ENCODE results near the gene CHCHD1. TPM values are rescaled to one million over a fixed set of nuclear protein-coding genes. Genes with fewer than 3 reads are reported as not detected.

The CHCHD1 gene
- total RNA-seq, 1 experiment from 2014 or later, result 19.5 TPM

GRCh38 chr10:73799899-73800559, 18.2 kb downstream of the CHCHD1 start:
- intact Hi-C loops (cut with micrococcal nuclease), result no loop called here
- no peak for DNase-seq (ENCODE audit: unreplicated experiment)
- Mint-ChIP-seq H3K4me1 (ENCODE audit: insufficient read depth, unreplicated experiment) (no peaks in the 10 kb centered on the region), H3K27ac (ENCODE audit: low read depth, unreplicated experiment) (no peak overlapping the region), H3K9me3 (ENCODE audit: unreplicated experiment) (no peaks in the 10 kb centered on the region), H3K36me3 (ENCODE audit: insufficient read depth, unreplicated experiment) (peaks cover 81% of the 10 kb centered on the region), H3K4me3 (ENCODE audit: unreplicated experiment) (no peak overlapping the region), H3K27me3 (ENCODE audit: insufficient read depth, unreplicated experiment) (no peaks in the 10 kb centered on the region)
- ChIA-PET CTCF (no interaction called here), POLR2A (interaction anchor here (0.7 to 3.4 kb wide), 5 partner anchors 12 to 199 kb away, joined by 3 to 11 read pairs (median 4); partner anchors contain the start of gene ZSWIM8)
- TF ChIP-seq, protein P1, sequence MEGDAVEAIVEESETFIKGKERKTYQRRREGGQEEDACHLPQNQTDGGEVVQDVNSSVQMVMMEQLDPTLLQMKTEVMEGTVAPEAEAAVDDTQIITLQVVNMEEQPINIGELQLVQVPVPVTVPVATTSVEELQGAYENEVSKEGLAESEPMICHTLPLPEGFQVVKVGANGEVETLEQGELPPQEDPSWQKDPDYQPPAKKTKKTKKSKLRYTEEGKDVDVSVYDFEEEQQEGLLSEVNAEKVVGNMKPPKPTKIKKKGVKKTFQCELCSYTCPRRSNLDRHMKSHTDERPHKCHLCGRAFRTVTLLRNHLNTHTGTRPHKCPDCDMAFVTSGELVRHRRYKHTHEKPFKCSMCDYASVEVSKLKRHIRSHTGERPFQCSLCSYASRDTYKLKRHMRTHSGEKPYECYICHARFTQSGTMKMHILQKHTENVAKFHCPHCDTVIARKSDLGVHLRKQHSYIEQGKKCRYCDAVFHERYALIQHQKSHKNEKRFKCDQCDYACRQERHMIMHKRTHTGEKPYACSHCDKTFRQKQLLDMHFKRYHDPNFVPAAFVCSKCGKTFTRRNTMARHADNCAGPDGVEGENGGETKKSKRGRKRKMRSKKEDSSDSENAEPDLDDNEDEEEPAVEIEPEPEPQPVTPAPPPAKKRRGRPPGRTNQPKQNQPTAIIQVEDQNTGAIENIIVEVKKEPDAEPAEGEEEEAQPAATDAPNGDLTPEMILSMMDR (IDR thresholded peaks at IDR 0.05; ENCODE audit: unreplicated experiment), result no peak
- no TSS peak for BruUV-seq (replicated peaks)

GRCh38 chr10:73800560-73801252, 18.9 kb downstream of the CHCHD1 start:
- Mint-ChIP-seq H3K27ac (ENCODE audit: low read depth, unreplicated experiment) (no peak overlapping the region), H3K36me3 (ENCODE audit: insufficient read depth, unreplicated experiment) (peaks cover 81% of the 10 kb centered on the region), H3K27me3 (ENCODE audit: insufficient read depth, unreplicated experiment) (no peaks in the 10 kb centered on the region), H3K4me3 (ENCODE audit: unreplicated experiment) (no peak overlapping the region), H3K9me3 (ENCODE audit: unreplicated experiment) (no peaks in the 10 kb centered on the region), H3K4me1 (ENCODE audit: insufficient read depth, unreplicated experiment) (no peaks in the 10 kb centered on the region)
- BruUV-seq (replicated peaks), result no TSS peak
- ChIA-PET POLR2A (interaction anchor here (0.7 to 3.4 kb wide), 4 partner anchors 15 to 198 kb away, joined by 3 to 11 read pairs (median 5); partner anchors contain the start of gene ZSWIM8), CTCF (no interaction called here)
- TF ChIP-seq, protein P1 (IDR thresholded peaks at IDR 0.05; ENCODE audit: unreplicated experiment), result no peak
- DNase-seq (ENCODE audit: unreplicated experiment), result no peak
- intact Hi-C loops (cut with micrococcal nuclease), result no loop called here

GRCh38 chr10:73801253-73801590, 19.4 kb downstream of the CHCHD1 start:
- ChIA-PET POLR2A (interaction anchor here (0.6 to 3.4 kb wide), 5 partner anchors 9 to 1347 kb away, joined by 3 to 11 read pairs (median 6); partner anchors contain the start of gene ZSWIM8), CTCF (no interaction called here)
- Mint-ChIP-seq H3K36me3 (ENCODE audit: insufficient read depth, unreplicated experiment) (peaks cover 81% of the 10 kb centered on the region), H3K27me3 (ENCODE audit: insufficient read depth, unreplicated experiment) (no peaks in the 10 kb centered on the region), H3K4me3 (ENCODE audit: unreplicated experiment) (no peak overlapping the region), H3K27ac (ENCODE audit: low read depth, unreplicated experiment) (no peak overlapping the region), H3K4me1 (ENCODE audit: insufficient read depth, unreplicated experiment) (peaks cover 2% of the 10 kb centered on the region), H3K9me3 (ENCODE audit: unreplicated experiment) (no peaks in the 10 kb centered on the region)
- intact Hi-C loops (cut with micrococcal nuclease), result no loop called here
- DNase-seq (ENCODE audit: unreplicated experiment), result no peak
- BruUV-seq (replicated peaks), result TSS peak; percentile 21
- TF ChIP-seq, protein P1 (IDR thresholded peaks at IDR 0.05; ENCODE audit: unreplicated experiment), result no peak

DNA sequence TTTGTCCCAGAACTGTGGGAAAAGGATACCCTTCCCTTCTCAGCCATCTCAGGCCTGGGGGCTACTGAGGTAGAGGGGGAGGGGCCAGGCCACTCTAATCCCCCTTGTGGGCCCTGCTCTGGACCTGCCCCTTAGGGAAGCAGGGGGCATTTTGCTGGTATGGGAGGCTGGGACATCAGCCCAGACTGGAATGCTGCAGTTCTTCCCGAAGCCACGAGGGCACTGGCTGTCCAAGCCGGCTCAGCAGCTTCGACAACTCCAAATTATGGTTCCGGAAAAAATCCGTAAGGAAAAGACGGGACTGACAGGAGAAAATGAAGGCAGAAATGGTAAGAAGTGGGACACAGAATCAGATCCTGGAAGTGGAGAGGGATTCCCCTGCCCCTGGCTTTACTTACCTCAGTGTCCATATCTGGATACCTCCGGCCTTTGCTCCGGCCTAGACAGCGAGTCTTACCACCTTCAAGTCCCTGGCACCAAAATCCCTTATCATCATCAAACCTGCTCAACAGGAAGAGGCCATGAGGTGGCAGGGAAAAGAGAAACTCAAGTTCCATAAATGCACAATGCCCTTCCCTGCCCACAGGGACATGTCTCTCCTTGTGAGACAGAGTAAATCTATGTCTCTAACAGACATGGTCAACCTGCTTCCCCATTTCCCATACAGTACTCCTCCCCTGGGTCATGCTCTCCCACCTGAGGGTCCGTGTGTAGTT, 20.6 kb downstream of the CHCHD1 start:
- no peak for DNase-seq (ENCODE audit: unreplicated experiment)
- ChIA-PET CTCF (no interaction called here), POLR2A (interaction anchor here (1.2 to 3.4 kb wide), 2 partner anchors 8 to 16 kb away, joined by 6 to 11 read pairs; partner anchors contain the start of gene ZSWIM8)
- intact Hi-C loops (cut with micrococcal nuclease), result no loop called here
- TF ChIP-seq, protein P1 (IDR thresholded peaks at IDR 0.05; ENCODE audit: unreplicated experiment), result no peak
- peaks cover 11% of the 10 kb centered on the region for H3K4me1 Mint-ChIP-seq (ENCODE audit: insufficient read depth, unreplicated experiment)
- BruUV-seq (replicated peaks), result TSS peak; percentile 13
- H3K9me3 Mint-ChIP-seq (ENCODE audit: unreplicated experiment), result no peaks in the 10 kb centered on the region
- no peak overlapping the region for H3K4me3 Mint-ChIP-seq (ENCODE audit: unreplicated experiment)
- no peaks in the 10 kb centered on the region for H3K27me3 Mint-ChIP-seq (ENCODE audit: insufficient read depth, unreplicated experiment)
- H3K27ac Mint-ChIP-seq (ENCODE audit: low read depth, unreplicated experiment), result no peak overlapping the region
- H3K36me3 Mint-ChIP-seq (ENCODE audit: insufficient read depth, unreplicated experiment), result peaks cover 84% of the 10 kb centered on the region
